Measurements from ENCODE around the gene JOSD1. TPM values are rescaled to one million over a fixed set of nuclear protein-coding genes. Genes with fewer than 3 reads are reported as not detected.

Gene JOSD1
- total and polyA plus RNA-seq, 2 of the 4 experiments (the other 2 are of a cell fraction): 30.2 to 35.8 TPM

- TF ChIP-seq SMC3 (IDR thresholded peaks at IDR 0.05; ENCODE audit: low read depth, low read length): no peak
Measured at GRCh38 chr22:38739300-38740055, 38.7 kb upstream of the JOSD1 start (continued).

- DNase-seq: no peak
- POLR2A ChIA-PET (ENCODE audit: unreplicated experiment): interaction anchor here (0.5 kb wide), 1 partner anchor 97 kb away, joined by 11 read pairs; no protein-coding TSS in a partner anchor
- no peak for ATAC-seq (ENCODE audit: low read depth)
- Histone ChIP-seq H3K79me1 (ENCODE audit: low read depth in 1 of 2, low read length in 2 of 2) (peaks cover 0 to 17% of the 10 kb centered on the region in 2 experiments; a peak in 1 of 4 replicates), H3K4me2 (ENCODE audit: low read depth, low read length) (no peak overlapping the region), H4K91ac (ENCODE audit: insufficient read depth, low read depth, low read length) (no peak overlapping the region), H2BK5ac (ENCODE audit: low read depth, low read length, poor library complexity, severe bottlenecking) (no peak overlapping the region), H2BK120ac (ENCODE audit: low read depth, low read length) (no peak overlapping the region), H3K4me3 (ENCODE audit: insufficient read depth, low read depth, low read length) (no peak overlapping the region), H3K9ac (ENCODE audit: low read depth, low read length) (no peak overlapping the region), H2AK5ac (ENCODE audit: low read depth, low read length) (no peak overlapping the region), H3K27me3 (ENCODE audit: control insufficient read depth, insufficient read depth, low read length) (no peaks in the 10 kb centered on the region), H3K4me1 (ENCODE audit: control insufficient read depth, insufficient read depth, low read length) (peaks cover 5% of the 10 kb centered on the region), H3K36me3 (ENCODE audit: control insufficient read depth, insufficient read depth, low read length) (peaks cover 83% of the 10 kb centered on the region), H3K4ac (ENCODE audit: low read depth, low read length) (no peak overlapping the region), H2BK20ac (ENCODE audit: low read depth, low read length) (no peak overlapping the region), H3K9me3 (ENCODE audit: control insufficient read depth, insufficient read depth, low read length) (no peaks in the 10 kb centered on the region), H3K18ac (ENCODE audit: low read depth, low read length) (no peak overlapping the region), H2BK15ac (ENCODE audit: low read depth, low read length) (no peak overlapping the region), H2AFZ (replicated peaks; ENCODE audit: low read length, poor library complexity) (peak overlapping the region; percentile 33), H3K9me1 (ENCODE audit: insufficient read depth, low read length) (no peaks in the 10 kb centered on the region), H2AK9ac (replicated peaks; ENCODE audit: low read depth, low read length, poor library complexity) (no peak overlapping the region), H3K27ac (ENCODE audit: insufficient read depth, low read length) (no peak overlapping the region), H3K14ac (replicated peaks; ENCODE audit: low read depth, low read length) (no peak overlapping the region), H4K8ac (ENCODE audit: low read depth in 2 of 2, low read length in 2 of 2) (no peak overlapping the region), H4K5ac (ENCODE audit: low read depth, low read length) (no peak overlapping the region), H4K20me1 (ENCODE audit: insufficient read depth, low read length) (peaks cover 11% of the 10 kb centered on the region), H3K23ac (ENCODE audit: low read depth, low read length) (no peak overlapping the region), H3K56ac (ENCODE audit: extremely low read depth, insufficient read depth, low read length) (no peak overlapping the region)
- TF ChIP-seq BHLHE40 (IDR thresholded peaks at IDR 0.05; ENCODE audit: low read depth, low read length): no peak
- TF ChIP-seq POLR2A (IDR thresholded peaks at IDR 0.05; ENCODE audit: low read depth, low read length): no peak
- no TSS peak for BruUV-seq (replicated peaks)
- 95% methylated on average over 16 of the region's 18 CpGs; no CpG with 5 or more reads in 1 of the 2 experiments for WGBS, 2 experiments (ENCODE audit: extremely low coverage in 2 of 2, insufficient read length in 1 of 2)
- CTCF ChIA-PET: interaction anchor here (1.5 kb wide), 1 partner anchor 27 kb away, joined by 3 read pairs; no protein-coding TSS in a partner anchor
- intact Hi-C loops (cut with micrococcal nuclease): no loop called here
- dilution Hi-C loops (cut with HindIII; ENCODE audit: low sequenced_read_pairs, unreplicated experiment): no loop called here
- in situ Hi-C loops (cut with MboI; ENCODE audit: low sequenced_read_pairs): no loop called here
Measured at GRCh38 chr22:38738475-38739070, 37.8 kb upstream of the JOSD1 start.

Measured in IMR-90 (cell line).